GM12878 (cell line): ENCODE measurements around the gene TMBIM1. TPM values are rescaled to one million over a fixed set of nuclear protein-coding genes. Genes with fewer than 3 reads are reported as not detected.

ENCODE experiments used
- ATAC-seq: fragments of 200-7000 bp; cut with Tn5 transposase; 3 replicates; pipeline ENCODE4 v1.9.1; 2020; ENCODE audit warnings: mild to moderate bottlenecking, moderate library complexity
- BruUV-seq: library from RNA; stranded (reverse); fragments of 400-500 nt; replicated peaks from 2 replicates; lab custom pipeline; 2021; lab: Mats Ljungman, UMichigan
- CTCF ChIA-PET: fragments of 300-600 bp; sonication (Branson Sonifier 250); formaldehyde crosslinking; extraction: SDS; loops from one replicate; lab custom pipeline; 2021; ENCODE audit warnings: inconsistent platforms; lab: Yijun Ruan, JAX
- POLR2A ChIA-PET: fragments of 350-600 bp; formaldehyde crosslinking; extraction: SDS; loops from one replicate; lab custom pipeline; 2021; ENCODE audit warnings: inconsistent platforms; lab: Charles Lee
- RAD21 ChIA-PET: fragments of 300-600 bp; sonication (Branson Sonifier 250); formaldehyde crosslinking; loops from one replicate; lab custom pipeline; 2023; ENCODE audit warnings: antibody characterized with exemption; ENCODE audit not compliant: unreplicated experiment; lab: Charles Lee
- SMC1A ChIA-PET: fragments of 300-600 bp; sonication (Branson Sonifier 250); formaldehyde crosslinking; loops from one replicate; lab custom pipeline; 2023; ENCODE audit not compliant: unreplicated experiment, uncharacterized antibody; lab: Charles Lee
- DNase-seq: peaks from one replicate; pipeline ENCODE4 v3.0.0-alpha.2; 2011; ENCODE audit warnings: low read depth, low spot score
- FAIRE-seq: peaks from 3 replicates; lab custom pipeline; 2011; peaks lifted over from hg19 to GRCh38; lab: Jason Lieb, UNC
- H2AFZ ChIP-seq: 2 replicates; pipeline ENCODE4 v1.6.0; 2011; ENCODE audit warnings: low read depth, low read length, control low read depth; ENCODE audit not compliant: control insufficient read depth
- H3K27ac ChIP-seq: 2 replicates; pipeline ENCODE4 v1.5.1; 2011; ENCODE audit warnings: control low read depth; ENCODE audit not compliant: control insufficient read depth, insufficient read depth
- H3K27me3 ChIP-seq, 2 experiments: replicated peaks in 1 of 2; 2 replicates each; pipeline versions ENCODE4 v1.6.0 to v1.6.1; 2011; ENCODE audit warnings: low read length in 1 of 2; ENCODE audit not compliant: control insufficient read depth in 2 of 2, insufficient read depth in 2 of 2
- H3K36me3 ChIP-seq, 2 experiments: 2 replicates each; pipeline ENCODE4 v1.5.1; 2011; ENCODE audit warnings: low read length in 1 of 2; ENCODE audit not compliant: control insufficient read depth in 2 of 2, insufficient read depth in 2 of 2
- H3K4me1 ChIP-seq: 2 replicates; pipeline ENCODE4 v1.6.1; 2011; ENCODE audit warnings: mild to moderate bottlenecking, low read length, moderate library complexity, mixed read lengths; ENCODE audit not compliant: control insufficient read depth, insufficient read depth
- H3K4me2 ChIP-seq: 2 replicates; pipeline ENCODE4 v1.6.0; 2011; ENCODE audit warnings: control low read depth; ENCODE audit not compliant: control insufficient read depth, insufficient read depth
- H3K4me3 ChIP-seq: fragments of 200-600 bp; sonication (generic); 2 replicates; pipeline ENCODE4 v1.5.1; 2016
- H3K79me2 ChIP-seq: 2 replicates; pipeline ENCODE4 v1.6.0; 2011; ENCODE audit warnings: low read length; ENCODE audit not compliant: control insufficient read depth, insufficient read depth
- H3K9ac ChIP-seq: 2 replicates; pipeline ENCODE4 v1.8.0; 2011; ENCODE audit warnings: low read length, control low read depth, mixed read lengths; ENCODE audit not compliant: control insufficient read depth, insufficient read depth
- H3K9me3 ChIP-seq: replicated peaks from 3 replicates; pipeline ENCODE4 v1.5.1; 2011; ENCODE audit warnings: mild to moderate bottlenecking, low read length; ENCODE audit not compliant: control insufficient read depth, insufficient read depth
- H4K20me1 ChIP-seq: 2 replicates; pipeline ENCODE4 v1.6.0; 2011; ENCODE audit not compliant: control insufficient read depth, insufficient read depth
- FOXK2 ChIP-seq: fragments of 450-650 bp; IDR thresholded peaks from 2 replicates; pipeline ENCODE4 v1.6.1; 2017; ENCODE audit warnings: mild to moderate bottlenecking, moderate library complexity
- ZBTB4 ChIP-seq: fragments of 450-650 bp; formaldehyde crosslinking; IDR thresholded peaks from 2 replicates; pipeline ENCODE4 v1.4.0; 2022; ENCODE audit warnings: mild to moderate bottlenecking, moderate library complexity
- ZNF687 ChIP-seq: fragments of 450-650 bp; IDR thresholded peaks from 2 replicates; pipeline ENCODE4 v1.6.1; 2017; ENCODE audit warnings: mild to moderate bottlenecking, moderate library complexity
- WGBS: methylation state at CpG from one replicate; pipeline ENCODE4 v1.1.6; 2016; ENCODE audit warnings: low lambda C conversion rate; ENCODE audit not compliant: insufficient replicate concordance, insufficient coverage; ENCODE audit errors: missing lambda C conversion rate; 5-methylcytosine and 5-hydroxymethylcytosine counted together
- in situ Hi-C: fragments of 300-500 bp; cut with MboI; formaldehyde crosslinking; loops from 9 replicates; pipeline ENCODE4 v1.14.3; 2018; ENCODE audit warnings: mixed read lengths
- intact Hi-C: fragments of 100-400 bp; cut with micrococcal nuclease; formaldehyde crosslinking; loops from one replicate; pipeline ENCODE4 v1.14.2; 2022; ENCODE audit not compliant: unreplicated experiment
- polyA plus RNA-seq, 11 experiments: library from polyadenylated mRNA; depleted of rRNA in 4 of 11; unstranded in 6 of 11; stranded (reverse) in 5 of 11; fragments of >200 nt; fragmentation: Nextera tagmentation in 4 of 11; fragmentation: Illumina TruSeq in 1 of 11; extraction: Ambion mirVana in 4 of 11; extraction: Trizol in 1 of 11; gene quantifications; 1 replicate in 1 of 11; 2 replicates in 10 of 11; pipeline versions ENCODE4 v1.2.1 to v1.2.3, GENCODE V29; 2011 to 2016; ENCODE audit warnings: inconsistent platforms in 2 of 11, missing spikeins in 2 of 11, low read depth in 1 of 11
- total RNA-seq, 4 experiments: library from RNA; depleted of rRNA in 3 of 4; stranded (reverse); fragments of >200 nt in 3 of 4; fragmentation: Illumina TruSeq in 1 of 4; extraction: Trizol in 1 of 4; gene quantifications; 2 replicates each; pipeline versions ENCODE4 v1.2.1 to v1.2.3, GENCODE V29; 2013 to 2021

Gene TMBIM1
- total and polyA plus RNA-seq, 10 of the 15 experiments (the other 5 are each of a cell fraction or from before 2014, with no cell fraction given): 6.1 to 38.3 (median 26.2) TPM

- TF ChIP-seq FOXK2: no peak
- TF ChIP-seq ZBTB4: no peak
- TF ChIP-seq ZNF687: no peak
- Histone ChIP-seq H3K4me3 (no peak overlapping the region), H3K9me3 (no peaks in the 10 kb centered on the region), H3K4me2 (no peak overlapping the region), H3K79me2 (no peaks in the 10 kb centered on the region), H3K27me3 (no peaks in the 10 kb centered on the region), H3K27ac (no peak overlapping the region), H3K4me1 (peaks cover 14% of the 10 kb centered on the region), H2AFZ (no peak overlapping the region), H3K36me3 (peaks cover 42 to 62% of the 10 kb centered on the region in 2 experiments), H4K20me1 (no peaks in the 10 kb centered on the region), H3K9ac (no peak overlapping the region)
- RAD21 ChIA-PET: interaction anchor here (0.6 to 1.6 kb wide), 4 partner anchors 10 to 85 kb away, joined by 3 to 5 read pairs (median 4); partner anchors contain the start of genes AAMP and PNKD
- SMC1A ChIA-PET: interaction anchor here (0.7 to 2.7 kb wide), 6 partner anchors 11 to 85 kb away, joined by 3 to 11 read pairs (median 6); no protein-coding TSS in a partner anchor
- WGBS: 83% methylated on average over 5 of the region's 5 CpGs
- ATAC-seq: no peak
- DNase-seq: no peak
- intact Hi-C loops (no loop called here), in situ Hi-C loops (no loop called here)
- BruUV-seq: no TSS peak
- POLR2A ChIA-PET: interaction anchor here (1.0 to 1.7 kb wide), 3 partner anchors 9 to 16 kb away, joined by 3 to 5 read pairs (median 3); no protein-coding TSS in a partner anchor
- CTCF ChIA-PET: interaction anchor here (1.2 to 2.0 kb wide), 5 partner anchors 11 to 68 kb away, joined by 3 to 6 read pairs (median 3); no protein-coding TSS in a partner anchor
- FAIRE-seq: no peak
Observed at GRCh38 chr2:218253232-218253625, 39.1 kb downstream of the TMBIM1 start.
